Fibroblast of lung (primary cell): Measurements from ENCODE around the gene ADAMTS6. TPM values are rescaled to one million over a fixed set of nuclear protein-coding genes. Genes with fewer than 3 reads are reported as not detected.
A peak's percentile ranks its signal among the peaks of the same experiment; 100 is the strongest.

ENCODE experiments used
- DNase-seq, 2 donors: peaks; one replicate each; pipeline versions ENCODE4 v3.0.0 to v3.0.0-alpha.2; 2010; ENCODE audit warnings: low read depth in 2 of 2
- H2AFZ ChIP-seq: 2 replicates; pipeline ENCODE4 v1.5.1; 2012; ENCODE audit warnings: low read length, control low read depth, inconsistent platforms
- H3K27ac ChIP-seq: 2 replicates; pipeline ENCODE4 v1.5.1; 2011; ENCODE audit warnings: low read length, control low read depth; ENCODE audit not compliant: insufficient read depth
- H3K27me3 ChIP-seq: 2 replicates; pipeline ENCODE4 v1.5.1; 2011; ENCODE audit warnings: mild to moderate bottlenecking, low read length; ENCODE audit not compliant: control insufficient read depth, insufficient read depth
- H3K36me3 ChIP-seq: 2 replicates; pipeline ENCODE4 v1.5.1; 2011; ENCODE audit warnings: low read length; ENCODE audit not compliant: control insufficient read depth, insufficient read depth
- H3K4me1 ChIP-seq: 2 replicates; pipeline ENCODE4 v1.5.1; 2011; ENCODE audit warnings: low read length; ENCODE audit not compliant: control insufficient read depth, insufficient read depth; ENCODE audit errors: extremely low read depth
- H3K4me2 ChIP-seq: 2 replicates; pipeline ENCODE4 v1.5.1; 2011; ENCODE audit warnings: low read length, control low read depth; ENCODE audit not compliant: insufficient read depth; ENCODE audit errors: extremely low read depth
- H3K4me3 ChIP-seq, 4 experiments: fragments of 200-600 bp in 1 of 4; sonication (generic) in 1 of 4; replicated peaks in 1 of 4; 2 replicates each; pipeline ENCODE4 v1.5.1; 2011 to 2016; ENCODE audit warnings: low read length in 4 of 4, low read depth in 3 of 4, mild to moderate bottlenecking in 3 of 4, control low read depth in 2 of 4, inconsistent platforms in 1 of 4, mixed read lengths in 1 of 4; ENCODE audit not compliant: insufficient read depth in 1 of 4; ENCODE audit errors: control extremely low read depth in 1 of 4
- H3K79me2 ChIP-seq: 2 replicates; pipeline ENCODE4 v1.5.1; 2012; ENCODE audit warnings: mild to moderate bottlenecking, low read length, inconsistent platforms; ENCODE audit not compliant: control insufficient read depth, insufficient read depth
- H3K9ac ChIP-seq: 2 replicates; pipeline ENCODE4 v1.5.1; 2011; ENCODE audit warnings: mild to moderate bottlenecking, low read length, control low read depth; ENCODE audit not compliant: insufficient read depth
- H3K9me3 ChIP-seq: 2 replicates; pipeline ENCODE4 v1.5.1; 2012; ENCODE audit warnings: low read depth, low read length; ENCODE audit not compliant: control insufficient read depth, insufficient read depth
- H4K20me1 ChIP-seq: 2 replicates; pipeline ENCODE4 v1.5.1; 2011; ENCODE audit warnings: low read length; ENCODE audit not compliant: control insufficient read depth, insufficient read depth; ENCODE audit errors: extremely low read depth
- EZH2 ChIP-seq: IDR thresholded peaks from 2 replicates; pipeline ENCODE4 v1.5.1; 2012; ENCODE audit warnings: low read length, control low read depth, mild to moderate bottlenecking; ENCODE audit errors: missing control alignments
- polyA plus RNA-seq, 2 donors: library from polyadenylated mRNA; depleted of rRNA in 1 of 2; stranded (reverse) in 1 of 2; unstranded in 1 of 2; fragments of >200 nt; gene quantifications; 2 replicates each; pipeline ENCODE4 v1.2.1, GENCODE V29; 2011 to 2012; ENCODE audit warnings: missing spikeins in 1 of 2
- total RNA-seq: library from RNA; depleted of rRNA; stranded (reverse); fragments of >200 nt; gene quantifications from 2 replicates; pipeline ENCODE4 v1.2.1, GENCODE V29; 2014
- TF ChIP-seq, protein P1 (sequence below), 2 donors: IDR thresholded peaks in 1 of 2; conservative IDR thresholded peaks in 1 of 2; 1 replicate in 1 of 2; 2 replicates in 1 of 2; pipeline ENCODE4 v1.5.1; 2011 to 2012; ENCODE audit warnings: low read length in 2 of 2, control low read depth in 1 of 2, inconsistent platforms in 1 of 2, low read depth in 1 of 2, mild to moderate bottlenecking in 1 of 2

The ADAMTS6 gene
- total and polyA plus RNA-seq, 2 donors (not counting 1 experiment from before 2014, with no cell fraction given): 7.5 to 45.2 TPM

DNA sequence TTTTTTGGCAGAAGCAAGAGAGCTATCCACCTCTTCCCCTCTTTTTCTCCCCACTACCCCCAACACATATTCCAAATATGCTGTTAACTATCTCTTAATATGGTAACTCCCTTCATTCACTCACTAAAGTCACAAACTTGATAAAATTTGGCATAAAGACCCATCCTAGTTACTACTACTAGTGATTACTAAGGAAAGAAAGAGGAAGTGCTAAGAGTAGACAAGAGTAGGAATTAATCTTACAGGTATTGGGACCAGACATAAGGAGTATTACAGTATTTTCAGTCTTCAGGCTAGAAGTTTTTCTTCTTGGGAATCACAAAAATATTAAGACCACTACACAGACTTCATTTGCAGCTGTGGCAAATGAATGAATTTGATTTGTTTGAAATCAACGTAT, 2.2 kb downstream of the ADAMTS6 start:
- peak overlapping the region; percentile 60 for H3K4me2 ChIP-seq
- H2AFZ ChIP-seq: no peak overlapping the region
- TF ChIP-seq EZH2: no peak
- TF ChIP-seq, protein P1, sequence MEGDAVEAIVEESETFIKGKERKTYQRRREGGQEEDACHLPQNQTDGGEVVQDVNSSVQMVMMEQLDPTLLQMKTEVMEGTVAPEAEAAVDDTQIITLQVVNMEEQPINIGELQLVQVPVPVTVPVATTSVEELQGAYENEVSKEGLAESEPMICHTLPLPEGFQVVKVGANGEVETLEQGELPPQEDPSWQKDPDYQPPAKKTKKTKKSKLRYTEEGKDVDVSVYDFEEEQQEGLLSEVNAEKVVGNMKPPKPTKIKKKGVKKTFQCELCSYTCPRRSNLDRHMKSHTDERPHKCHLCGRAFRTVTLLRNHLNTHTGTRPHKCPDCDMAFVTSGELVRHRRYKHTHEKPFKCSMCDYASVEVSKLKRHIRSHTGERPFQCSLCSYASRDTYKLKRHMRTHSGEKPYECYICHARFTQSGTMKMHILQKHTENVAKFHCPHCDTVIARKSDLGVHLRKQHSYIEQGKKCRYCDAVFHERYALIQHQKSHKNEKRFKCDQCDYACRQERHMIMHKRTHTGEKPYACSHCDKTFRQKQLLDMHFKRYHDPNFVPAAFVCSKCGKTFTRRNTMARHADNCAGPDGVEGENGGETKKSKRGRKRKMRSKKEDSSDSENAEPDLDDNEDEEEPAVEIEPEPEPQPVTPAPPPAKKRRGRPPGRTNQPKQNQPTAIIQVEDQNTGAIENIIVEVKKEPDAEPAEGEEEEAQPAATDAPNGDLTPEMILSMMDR (conservative IDR thresholded peaks at IDR 0.05 in 1 of 2, IDR thresholded peaks at IDR 0.05 in 1 of 2; ENCODE audit: low read depth in 1 of 2, low read length in 2 of 2): no peak
- no peaks in the 10 kb centered on the region for H3K9me3 ChIP-seq
- DNase-seq: no peak
- H3K27me3 ChIP-seq: no peaks in the 10 kb centered on the region
- peaks cover 4% of the 10 kb centered on the region for H3K4me1 ChIP-seq
- H3K9ac ChIP-seq: peak overlapping the region; percentile 10
- no peaks in the 10 kb centered on the region for H3K36me3 ChIP-seq
- H3K79me2 ChIP-seq: peaks cover 56% of the 10 kb centered on the region
- H3K4me3 ChIP-seq: peak overlapping the region; percentile 66 to 87 (median 78)
- peak overlapping the region; percentile 81 for H3K27ac ChIP-seq
- no peaks in the 10 kb centered on the region for H4K20me1 ChIP-seq

DNA sequence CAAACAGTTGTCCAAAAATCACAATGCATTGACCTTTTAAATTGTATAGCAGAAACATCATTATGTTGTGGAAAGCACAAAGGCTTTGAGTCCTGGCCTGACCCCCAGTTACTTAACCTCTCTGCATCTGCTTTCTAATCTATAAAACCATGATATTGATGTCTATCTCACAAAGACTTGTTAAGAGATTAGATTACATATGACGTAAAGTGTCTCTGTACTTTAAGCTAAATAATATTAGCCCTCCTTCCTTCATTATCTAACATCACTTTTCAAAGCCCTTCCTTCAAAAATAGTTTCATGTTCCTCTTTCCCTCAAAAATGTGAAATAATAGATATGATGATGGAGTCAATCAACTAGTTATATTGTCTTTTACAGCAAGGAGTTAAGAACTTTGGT, 3.4 kb downstream of the ADAMTS6 start:
- Histone ChIP-seq H4K20me1 (no peaks in the 10 kb centered on the region), H3K27ac (no peak overlapping the region), H3K4me1 (peaks cover under 1% of the 10 kb centered on the region), H3K4me2 (peak overlapping the region; percentile 60), H3K36me3 (no peaks in the 10 kb centered on the region), H3K79me2 (peaks cover 67% of the 10 kb centered on the region), H2AFZ (no peak overlapping the region), H3K27me3 (no peaks in the 10 kb centered on the region), H3K9me3 (no peaks in the 10 kb centered on the region), H3K9ac (no peak overlapping the region), H3K4me3 (peak overlapping the region in 2 of 4 experiments; percentile 73 to 84)
- no peak for DNase-seq
- TF ChIP-seq, protein P1 (conservative IDR thresholded peaks at IDR 0.05 in 1 of 2, IDR thresholded peaks at IDR 0.05 in 1 of 2; ENCODE audit: low read depth in 1 of 2, low read length in 2 of 2): no peak
- TF ChIP-seq EZH2: no peak

DNA sequence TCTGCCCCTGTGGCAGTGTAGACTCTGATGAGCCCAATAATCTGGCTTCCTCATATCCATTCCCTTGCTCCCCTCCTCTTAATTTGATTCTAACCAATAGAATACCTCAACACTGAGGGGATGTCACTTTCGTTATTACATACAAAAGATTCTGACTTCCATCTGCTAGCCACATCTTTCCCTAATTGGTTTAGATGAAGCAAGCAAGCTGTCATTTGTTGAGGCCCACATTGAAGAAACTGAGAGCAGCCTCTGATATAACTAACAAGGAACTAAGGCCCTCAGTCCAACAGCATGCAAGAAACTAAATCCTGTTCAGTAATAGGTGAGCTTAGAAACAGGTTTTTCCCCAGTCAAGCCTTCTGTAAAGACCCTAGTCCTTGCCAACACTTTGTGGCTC, 5.8 kb downstream of the ADAMTS6 start:
- H3K4me2 ChIP-seq: no peak overlapping the region
- no peak overlapping the region for H3K27ac ChIP-seq
- H3K9me3 ChIP-seq: no peaks in the 10 kb centered on the region
- H3K4me3 ChIP-seq: no peak overlapping the region
- no peak overlapping the region for H2AFZ ChIP-seq
- H3K79me2 ChIP-seq: peaks cover 78% of the 10 kb centered on the region
- TF ChIP-seq, protein P1 (conservative IDR thresholded peaks at IDR 0.05 in 1 of 2, IDR thresholded peaks at IDR 0.05 in 1 of 2; ENCODE audit: low read depth in 1 of 2, low read length in 2 of 2): no peak
- TF ChIP-seq EZH2: no peak
- H4K20me1 ChIP-seq: no peaks in the 10 kb centered on the region
- H3K36me3 ChIP-seq: no peaks in the 10 kb centered on the region
- no peaks in the 10 kb centered on the region for H3K27me3 ChIP-seq
- no peaks in the 10 kb centered on the region for H3K4me1 ChIP-seq
- no peak overlapping the region for H3K9ac ChIP-seq
- no peak for DNase-seq
